ENCODE results near the gene POU2AF3. TPM values are rescaled to one million over a fixed set of nuclear protein-coding genes. Genes with fewer than 3 reads are reported as not detected.

POU2AF3 gene
- total RNA-seq = 0.69 TPM

DNA sequence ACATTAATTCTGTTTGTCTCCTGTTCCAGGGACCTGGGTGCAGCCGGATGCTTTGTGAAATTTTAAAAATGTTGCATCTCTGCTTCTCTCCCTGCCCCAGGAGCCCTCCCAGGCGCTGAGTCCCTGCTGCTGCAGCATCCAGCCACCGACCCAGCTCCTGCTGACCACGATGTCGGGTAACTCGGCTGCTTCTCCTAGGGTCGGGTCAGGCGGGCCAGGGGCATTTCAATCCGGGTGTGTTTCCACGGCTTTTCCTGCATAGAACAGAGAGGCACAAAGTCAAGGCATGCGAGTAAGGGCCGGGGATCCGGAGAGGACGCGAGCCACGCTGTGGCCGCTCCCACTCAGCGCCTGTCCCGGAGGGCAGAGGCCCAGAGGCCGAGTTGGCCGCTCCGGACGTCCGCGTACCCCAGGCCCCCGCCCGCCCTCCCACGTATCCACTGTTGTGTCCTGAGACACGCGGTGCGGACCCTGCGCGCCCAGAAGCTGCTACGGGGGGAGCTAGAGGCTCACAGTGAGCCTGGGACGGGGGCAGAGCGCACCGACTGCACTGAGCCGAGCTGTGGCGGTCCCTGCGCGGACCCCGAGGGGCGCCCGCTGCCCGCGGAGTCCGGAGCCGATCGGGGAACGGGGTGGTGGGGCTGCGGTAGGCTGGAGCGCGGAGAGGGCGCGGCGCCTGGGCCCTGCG is at the start of gene POU2AF3:
Gene POU2AF3, plus strand, starts transcription at position 134 of the 688 bp plus-strand sequence. Its CDS starts 36 bp downstream, at position 170.

Small RNA genes within 50 kb of the gene (small RNA-seq; reads per million reads assigned to genes)
- gene MIR4491 = not detected

Other genes starting within 250 kb of the POU2AF3 start
- gene POU2AF2, start 52.8 kb upstream of the POU2AF3 start, total RNA-seq = not detected
- gene POU2AF1, start 80.7 kb downstream of the POU2AF3 start, total RNA-seq = 0.46 TPM
- gene BTG4, start 213.8 kb downstream of the POU2AF3 start, total RNA-seq = not detected
- gene HOATZ, start 216.2 kb downstream of the POU2AF3 start, total RNA-seq = 7.2 TPM
- 2.5 TPM for gene LAYN, start 242.2 kb downstream of the POU2AF3 start, total RNA-seq

Measured in diencephalon (tissue), 1 donor.